Skeletal muscle tissue (tissue), 4 donors: Measurements from ENCODE around the gene SSTR5. TPM values are rescaled to one million over a fixed set of nuclear protein-coding genes. Genes with fewer than 3 reads are reported as not detected.

Source experiments
- H3K27ac ChIP-seq: one replicate; pipeline ENCODE4 v1.7.0; 2013; ENCODE audit warnings: mild to moderate bottlenecking, low read depth, low read length, inconsistent platforms
- H3K27me3 ChIP-seq, 3 donors: one replicate each; pipeline ENCODE4 v1.7.0; 2013; ENCODE audit warnings: low read length in 3 of 3; ENCODE audit not compliant: control insufficient read depth in 3 of 3, insufficient read depth in 3 of 3
- H3K36me3 ChIP-seq, 3 donors: one replicate each; pipeline ENCODE4 v1.7.0; 2013; ENCODE audit warnings: low read length in 3 of 3; ENCODE audit not compliant: control insufficient read depth in 3 of 3, insufficient read depth in 3 of 3
- H3K4me1 ChIP-seq, 3 donors: one replicate each; pipeline ENCODE4 v1.7.0; 2013; ENCODE audit warnings: low read length in 3 of 3, mild to moderate bottlenecking in 3 of 3; ENCODE audit not compliant: control insufficient read depth in 3 of 3, insufficient read depth in 3 of 3
- H3K4me3 ChIP-seq, 3 donors: one replicate each; pipeline ENCODE4 v1.7.0; 2013; ENCODE audit warnings: low read length in 3 of 3
- H3K9ac ChIP-seq, 3 donors: one replicate each; pipeline ENCODE4 v1.7.0; 2013; ENCODE audit warnings: low read length in 3 of 3, mild to moderate bottlenecking in 3 of 3, moderate library complexity in 2 of 3, low read depth in 1 of 3
- H3K9me3 ChIP-seq, 3 donors: one replicate each; pipeline ENCODE4 v1.7.0; 2013; ENCODE audit warnings: low read length in 3 of 3; ENCODE audit not compliant: control insufficient read depth in 3 of 3
- total RNA-seq: library from RNA; depleted of rRNA; stranded (reverse); fragments of >200 nt; gene quantifications from one replicate; pipeline ENCODE4 v1.2.3, GENCODE V29; 2014
- donor health status: Osteomylitis.

SSTR5 gene
- total RNA-seq, 1 donor from 2014 or later, result not detected

GRCh38 chr16:1045993-1046911, 26.3 kb upstream of the SSTR5 start:
- peaks cover 0 to 6% (median 2%) of the 10 kb centered on the region in 3 donors for H3K9me3 ChIP-seq
- H3K27ac ChIP-seq, result no peak overlapping the region
- H3K27me3 ChIP-seq, result peaks cover 56 to 76% (median 70%) of the 10 kb centered on the region in 3 donors

GRCh38 chr16:1047123-1047522, 25.4 kb upstream of the SSTR5 start:
- Histone ChIP-seq H3K4me1 (peaks cover 0 to 9% (median 5%) of the 10 kb centered on the region in 3 donors), H3K27ac (no peak overlapping the region), H3K4me3 (no peak overlapping the region), H3K36me3 (no peaks in the 10 kb centered on the region), H3K27me3 (peaks cover 51 to 72% (median 61%) of the 10 kb centered on the region in 3 donors), H3K9ac (no peak overlapping the region), H3K9me3 (peaks cover 0 to 2% (median 0%) of the 10 kb centered on the region in 3 donors)

More at GRCh38 chr16:1045993-1046911, 26.3 kb upstream of the SSTR5 start:
- H3K4me1 ChIP-seq, result peaks cover 0 to 9% (median 5%) of the 10 kb centered on the region in 3 donors
- H3K4me3 ChIP-seq, result no peak overlapping the region
- no peak overlapping the region for H3K9ac ChIP-seq
- H3K36me3 ChIP-seq, result no peaks in the 10 kb centered on the region

- Histone ChIP-seq H3K4me3 (no peak overlapping the region), H3K27me3 (peaks cover 51 to 71% (median 61%) of the 10 kb centered on the region in 3 donors), H3K9me3 (no peaks in the 10 kb centered on the region), H3K36me3 (no peaks in the 10 kb centered on the region), H3K4me1 (peaks cover 0 to 9% (median 5%) of the 10 kb centered on the region in 3 donors), H3K9ac (no peak overlapping the region), H3K27ac (no peak overlapping the region)
These were observed 24.7 kb upstream of the SSTR5 start for GRCh38 chr16:1047801-1048200.

GRCh38 chr16:1048442-1049112, 24.0 kb upstream of the SSTR5 start:
- H3K4me1 ChIP-seq, result peaks cover 0 to 9% (median 5%) of the 10 kb centered on the region in 3 donors
- no peaks in the 10 kb centered on the region for H3K9me3 ChIP-seq
- peaks cover 55 to 69% (median 62%) of the 10 kb centered on the region in 3 donors for H3K27me3 ChIP-seq
- H3K9ac ChIP-seq, result no peak overlapping the region
- H3K4me3 ChIP-seq, result no peak overlapping the region
- no peak overlapping the region for H3K27ac ChIP-seq
- H3K36me3 ChIP-seq, result no peaks in the 10 kb centered on the region

GRCh38 chr16:1049113-1049975, 23.2 kb upstream of the SSTR5 start:
- Histone ChIP-seq H3K4me1 (peaks cover 0 to 9% (median 5%) of the 10 kb centered on the region in 3 donors), H3K27me3 (peaks cover 54 to 71% (median 61%) of the 10 kb centered on the region in 3 donors), H3K4me3 (no peak overlapping the region)

GRCh38 chr16:1049976-1050247, 22.6 kb upstream of the SSTR5 start:
- Histone ChIP-seq H3K9ac (no peak overlapping the region), H3K4me1 (peaks cover 0 to 9% (median 5%) of the 10 kb centered on the region in 3 donors), H3K27me3 (peaks cover 48 to 69% (median 58%) of the 10 kb centered on the region in 3 donors), H3K9me3 (no peaks in the 10 kb centered on the region), H3K4me3 (no peak overlapping the region), H3K36me3 (no peaks in the 10 kb centered on the region), H3K27ac (no peak overlapping the region)

More at GRCh38 chr16:1049113-1049975, 23.2 kb upstream of the SSTR5 start:
- Histone ChIP-seq H3K36me3 (no peaks in the 10 kb centered on the region), H3K9ac (no peak overlapping the region), H3K27ac (no peak overlapping the region), H3K9me3 (no peaks in the 10 kb centered on the region)

- Histone ChIP-seq H3K9ac (no peak overlapping the region), H3K4me1 (peaks cover 0 to 7% (median 2%) of the 10 kb centered on the region in 3 donors), H3K36me3 (no peaks in the 10 kb centered on the region), H3K27me3 (peaks cover 42 to 69% (median 55%) of the 10 kb centered on the region in 3 donors), H3K4me3 (no peak overlapping the region), H3K9me3 (no peaks in the 10 kb centered on the region), H3K27ac (no peak overlapping the region)
These were observed 22.0 kb upstream of the SSTR5 start for GRCh38 chr16:1050516-1050915.

GRCh38 chr16:1050921-1051320, 21.6 kb upstream of the SSTR5 start:
- no peak overlapping the region for H3K9ac ChIP-seq

GRCh38 chr16:1051446-1051845, 21.1 kb upstream of the SSTR5 start:
- H3K27me3 ChIP-seq, result peaks cover 37 to 61% (median 54%) of the 10 kb centered on the region in 3 donors
- no peaks in the 10 kb centered on the region for H3K9me3 ChIP-seq
- no peak overlapping the region for H3K27ac ChIP-seq
- H3K36me3 ChIP-seq, result no peaks in the 10 kb centered on the region
- H3K9ac ChIP-seq, result no peak overlapping the region
- peaks cover 0 to 4% (median 0%) of the 10 kb centered on the region in 3 donors for H3K4me1 ChIP-seq
- H3K4me3 ChIP-seq, result no peak overlapping the region

More at GRCh38 chr16:1050921-1051320, 21.6 kb upstream of the SSTR5 start:
- peaks cover 0 to 4% (median 0%) of the 10 kb centered on the region in 3 donors for H3K4me1 ChIP-seq
- no peaks in the 10 kb centered on the region for H3K36me3 ChIP-seq
- H3K4me3 ChIP-seq, result no peak overlapping the region
- no peak overlapping the region for H3K27ac ChIP-seq
- H3K9me3 ChIP-seq, result no peaks in the 10 kb centered on the region
- peaks cover 40 to 66% (median 56%) of the 10 kb centered on the region in 3 donors for H3K27me3 ChIP-seq
